Liver (tissue), 3 donors: ENCODE results near the gene GATAD2B.

Experiments
- CTCF ChIP-seq: fragments of 150-350 bp; IDR thresholded peaks from 2 replicates; pipeline ENCODE4 v1.5.1; 2017; ENCODE audit warnings: improper control_type of control experiment, low read depth, low read length; ENCODE audit not compliant: missing input control
- RAD21 ChIP-seq, 2 donors: IDR thresholded peaks; 2 replicates each; pipeline ENCODE4 v1.6.1; 2016; ENCODE audit warnings: antibody characterized with exemption in 2 of 2, mild to moderate bottlenecking in 2 of 2
- donor health status: healthy.
- donor health status: healthy.

DNA sequence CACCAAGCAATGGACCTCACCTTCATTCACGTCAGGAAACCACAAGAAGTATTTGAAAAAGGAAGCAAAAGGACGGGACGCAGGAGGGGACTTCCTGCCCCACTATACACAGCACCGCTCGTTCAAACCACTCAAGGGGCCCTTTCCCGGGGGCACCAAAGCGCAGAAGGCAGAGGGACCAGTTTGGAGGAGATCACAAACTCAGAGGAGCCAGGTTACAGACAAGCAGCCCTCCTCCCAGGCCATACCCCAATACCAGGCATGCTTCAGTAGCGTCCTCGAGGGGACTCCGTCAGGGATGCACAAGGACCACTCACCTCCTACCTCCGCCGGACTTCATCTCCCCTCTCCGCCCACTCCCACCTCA is 35.0 kb upstream of the GATAD2B start:
- TF ChIP-seq CTCF (no peak), RAD21 (IDR thresholded peaks at IDR 0.05) (no peak)
